Measurements from ENCODE around the gene SRPX2. TPM values are rescaled to one million over a fixed set of nuclear protein-coding genes. Genes with fewer than 3 reads are reported as not detected.

SRPX2 gene
- polyA plus RNA-seq, 1 of the 3 experiments (the other 2 are of a cell fraction), result 14.5 TPM

DNA sequence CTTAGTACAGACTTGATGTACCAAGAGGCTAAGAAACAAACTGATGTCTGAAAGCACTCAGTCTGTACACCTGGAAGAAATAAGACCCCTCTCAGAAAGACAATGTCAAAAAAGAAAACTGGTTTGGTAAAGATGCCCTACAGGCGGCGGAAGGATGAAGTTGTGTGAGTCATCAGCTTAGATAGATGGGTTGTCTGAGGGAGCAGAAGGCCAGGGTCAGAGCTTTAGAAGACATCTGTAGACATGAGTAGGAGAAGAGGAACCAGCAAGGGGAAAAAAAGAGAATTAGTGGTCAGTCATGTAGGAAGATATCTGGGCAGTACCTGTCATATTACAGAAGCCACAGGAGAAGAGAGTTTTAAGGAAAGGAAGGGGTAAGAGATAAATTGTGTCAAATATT lies 8.3 kb downstream of the SRPX2 start:
- CTCF ChIA-PET, result interaction anchor here (1.0 to 2.8 kb wide), 4 partner anchors 16 to 116 kb away, joined by 3 to 18 read pairs (median 9); partner anchors contain the start of gene TSPAN6
- H3K27me3 ChIP-seq (ENCODE audit: insufficient read depth), result no peaks in the 10 kb centered on the region
- POLR2A ChIA-PET, result no interaction called here
- no peak overlapping the region for H3K27ac ChIP-seq (ENCODE audit: low read depth in 2 of 2, low read length in 1 of 2)
- H3K9me3 ChIP-seq, result no peaks in the 10 kb centered on the region
- no peak overlapping the region for H3K9ac ChIP-seq
- no peaks in the 10 kb centered on the region for H4K20me1 ChIP-seq (ENCODE audit: insufficient read depth)
- WGBS (ENCODE audit: low lambda C conversion rate), result 63% methylated on average over 2 of the region's 2 CpGs
- H3K4me2 ChIP-seq, result no peak overlapping the region
- H3K9me2 ChIP-seq, result no peaks in the 10 kb centered on the region
- no peak overlapping the region for H2AFZ ChIP-seq (ENCODE audit: low read depth)
- no peaks in the 10 kb centered on the region for H3K79me2 ChIP-seq (ENCODE audit: insufficient read depth)
- H3K4me1 ChIP-seq (ENCODE audit: control insufficient read depth in 1 of 2, insufficient read depth in 2 of 2, low read depth in 1 of 2, low read length in 1 of 2), result no peaks in the 10 kb centered on the region
- no peak for DNase-seq
- H3K36me3 ChIP-seq (replicated peaks in 1 of 2; ENCODE audit: control insufficient read depth in 1 of 2, insufficient read depth in 2 of 2, low read length in 1 of 2), result no peaks in the 10 kb centered on the region
- no peaks in the 10 kb centered on the region for H3F3A ChIP-seq (replicated peaks; ENCODE audit: insufficient read depth)
- H3K4me3 ChIP-seq (ENCODE audit: low read depth in 2 of 2, low read length in 1 of 2), result no peak overlapping the region
- no peak for TF ChIP-seq RCOR1 (IDR thresholded peaks at IDR 0.05; ENCODE audit: low read length)
- no peak for TF ChIP-seq JUND (IDR thresholded peaks at IDR 0.05)
- TF ChIP-seq FOXM1 (IDR thresholded peaks at IDR 0.05; ENCODE audit: low read depth), result no peak
- TF ChIP-seq, protein P1, sequence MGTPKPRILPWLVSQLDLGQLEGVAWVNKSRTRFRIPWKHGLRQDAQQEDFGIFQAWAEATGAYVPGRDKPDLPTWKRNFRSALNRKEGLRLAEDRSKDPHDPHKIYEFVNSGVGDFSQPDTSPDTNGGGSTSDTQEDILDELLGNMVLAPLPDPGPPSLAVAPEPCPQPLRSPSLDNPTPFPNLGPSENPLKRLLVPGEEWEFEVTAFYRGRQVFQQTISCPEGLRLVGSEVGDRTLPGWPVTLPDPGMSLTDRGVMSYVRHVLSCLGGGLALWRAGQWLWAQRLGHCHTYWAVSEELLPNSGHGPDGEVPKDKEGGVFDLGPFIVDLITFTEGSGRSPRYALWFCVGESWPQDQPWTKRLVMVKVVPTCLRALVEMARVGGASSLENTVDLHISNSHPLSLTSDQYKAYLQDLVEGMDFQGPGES (IDR thresholded peaks at IDR 0.05; ENCODE audit: low read depth, low read length), result no peak
- TF ChIP-seq EP300 (IDR thresholded peaks at IDR 0.05; ENCODE audit: borderline replicate concordance in 1 of 2, low read depth in 1 of 2, low read length in 1 of 2), result no peak
- no peak for TF ChIP-seq GATA2 (CRISPR knock-in tag; IDR thresholded peaks at IDR 0.05)
- TF ChIP-seq, protein P2, sequence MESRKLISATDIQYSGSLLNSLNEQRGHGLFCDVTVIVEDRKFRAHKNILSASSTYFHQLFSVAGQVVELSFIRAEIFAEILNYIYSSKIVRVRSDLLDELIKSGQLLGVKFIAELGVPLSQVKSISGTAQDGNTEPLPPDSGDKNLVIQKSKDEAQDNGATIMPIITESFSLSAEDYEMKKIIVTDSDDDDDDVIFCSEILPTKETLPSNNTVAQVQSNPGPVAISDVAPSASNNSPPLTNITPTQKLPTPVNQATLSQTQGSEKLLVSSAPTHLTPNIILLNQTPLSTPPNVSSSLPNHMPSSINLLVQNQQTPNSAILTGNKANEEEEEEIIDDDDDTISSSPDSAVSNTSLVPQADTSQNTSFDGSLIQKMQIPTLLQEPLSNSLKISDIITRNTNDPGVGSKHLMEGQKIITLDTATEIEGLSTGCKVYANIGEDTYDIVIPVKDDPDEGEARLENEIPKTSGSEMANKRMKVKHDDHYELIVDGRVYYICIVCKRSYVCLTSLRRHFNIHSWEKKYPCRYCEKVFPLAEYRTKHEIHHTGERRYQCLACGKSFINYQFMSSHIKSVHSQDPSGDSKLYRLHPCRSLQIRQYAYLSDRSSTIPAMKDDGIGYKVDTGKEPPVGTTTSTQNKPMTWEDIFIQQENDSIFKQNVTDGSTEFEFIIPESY (IDR thresholded peaks at IDR 0.05; ENCODE audit: borderline replicate concordance, low read depth), result no peak

DNA sequence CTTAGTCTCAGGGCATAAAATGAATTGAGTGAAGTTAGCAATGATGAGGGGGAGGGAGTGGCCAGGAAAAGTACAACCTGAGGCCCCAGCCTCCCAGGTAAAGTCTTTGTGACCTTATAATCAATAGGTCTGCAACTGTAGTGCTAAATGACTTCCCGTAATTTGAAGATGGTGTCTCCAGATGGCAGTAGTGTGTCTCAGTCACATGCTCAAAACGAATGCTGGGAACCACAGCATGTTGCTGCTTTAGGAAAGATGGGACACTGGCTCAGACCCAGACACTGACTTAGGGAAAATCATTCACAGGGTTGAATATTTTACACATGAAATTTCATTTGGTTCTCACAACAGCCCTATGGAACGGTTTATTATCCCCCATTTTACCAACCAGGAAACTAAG lies 10.3 kb downstream of the SRPX2 start:
- Histone ChIP-seq H3K4me2 (no peak overlapping the region), H3F3A (replicated peaks; ENCODE audit: insufficient read depth) (no peaks in the 10 kb centered on the region), H3K4me1 (ENCODE audit: control insufficient read depth in 1 of 2, insufficient read depth in 2 of 2, low read depth in 1 of 2, low read length in 1 of 2) (no peaks in the 10 kb centered on the region), H3K79me2 (ENCODE audit: insufficient read depth) (no peaks in the 10 kb centered on the region), H3K27ac (ENCODE audit: low read depth in 2 of 2, low read length in 1 of 2) (no peak overlapping the region), H3K9me3 (no peaks in the 10 kb centered on the region), H3K36me3 (replicated peaks in 1 of 2; ENCODE audit: control insufficient read depth in 1 of 2, insufficient read depth in 2 of 2, low read length in 1 of 2) (no peaks in the 10 kb centered on the region), H3K4me3 (ENCODE audit: low read depth in 2 of 2, low read length in 1 of 2) (no peak overlapping the region), H3K9me2 (no peaks in the 10 kb centered on the region), H4K20me1 (ENCODE audit: insufficient read depth) (no peaks in the 10 kb centered on the region), H3K9ac (no peak overlapping the region), H3K27me3 (ENCODE audit: insufficient read depth) (no peaks in the 10 kb centered on the region), H2AFZ (ENCODE audit: low read depth) (no peak overlapping the region)
- POLR2A ChIA-PET, result interaction anchor here (0.9 kb wide), 1 partner anchor 18 kb away, joined by 3 read pairs; the partner anchor contains the start of gene TSPAN6
- 19% methylated on average over 3 of the region's 3 CpGs for WGBS (ENCODE audit: low lambda C conversion rate)
- peak; percentile 21 for DNase-seq
- TF ChIP-seq, protein P3, sequence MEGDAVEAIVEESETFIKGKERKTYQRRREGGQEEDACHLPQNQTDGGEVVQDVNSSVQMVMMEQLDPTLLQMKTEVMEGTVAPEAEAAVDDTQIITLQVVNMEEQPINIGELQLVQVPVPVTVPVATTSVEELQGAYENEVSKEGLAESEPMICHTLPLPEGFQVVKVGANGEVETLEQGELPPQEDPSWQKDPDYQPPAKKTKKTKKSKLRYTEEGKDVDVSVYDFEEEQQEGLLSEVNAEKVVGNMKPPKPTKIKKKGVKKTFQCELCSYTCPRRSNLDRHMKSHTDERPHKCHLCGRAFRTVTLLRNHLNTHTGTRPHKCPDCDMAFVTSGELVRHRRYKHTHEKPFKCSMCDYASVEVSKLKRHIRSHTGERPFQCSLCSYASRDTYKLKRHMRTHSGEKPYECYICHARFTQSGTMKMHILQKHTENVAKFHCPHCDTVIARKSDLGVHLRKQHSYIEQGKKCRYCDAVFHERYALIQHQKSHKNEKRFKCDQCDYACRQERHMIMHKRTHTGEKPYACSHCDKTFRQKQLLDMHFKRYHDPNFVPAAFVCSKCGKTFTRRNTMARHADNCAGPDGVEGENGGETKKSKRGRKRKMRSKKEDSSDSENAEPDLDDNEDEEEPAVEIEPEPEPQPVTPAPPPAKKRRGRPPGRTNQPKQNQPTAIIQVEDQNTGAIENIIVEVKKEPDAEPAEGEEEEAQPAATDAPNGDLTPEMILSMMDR (IDR thresholded peaks at IDR 0.05), result peak; percentile 42
- TF ChIP-seq, protein P4, sequence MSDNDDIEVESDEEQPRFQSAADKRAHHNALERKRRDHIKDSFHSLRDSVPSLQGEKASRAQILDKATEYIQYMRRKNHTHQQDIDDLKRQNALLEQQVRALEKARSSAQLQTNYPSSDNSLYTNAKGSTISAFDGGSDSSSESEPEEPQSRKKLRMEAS (IDR thresholded peaks at IDR 0.05; ENCODE audit: low read depth), result peak; percentile 26; the same call in 1 of the 2 replicates
- TF ChIP-seq EZH2phosphoT487 (IDR thresholded peaks at IDR 0.05; ENCODE audit: borderline replicate concordance, low read depth), result no peak
- TF ChIP-seq, protein P2 (IDR thresholded peaks at IDR 0.05; ENCODE audit: borderline replicate concordance, low read depth), result no peak
- TF ChIP-seq, protein P5, sequence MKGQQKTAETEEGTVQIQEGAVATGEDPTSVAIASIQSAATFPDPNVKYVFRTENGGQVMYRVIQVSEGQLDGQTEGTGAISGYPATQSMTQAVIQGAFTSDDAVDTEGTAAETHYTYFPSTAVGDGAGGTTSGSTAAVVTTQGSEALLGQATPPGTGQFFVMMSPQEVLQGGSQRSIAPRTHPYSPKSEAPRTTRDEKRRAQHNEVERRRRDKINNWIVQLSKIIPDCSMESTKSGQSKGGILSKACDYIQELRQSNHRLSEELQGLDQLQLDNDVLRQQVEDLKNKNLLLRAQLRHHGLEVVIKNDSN (IDR thresholded peaks at IDR 0.05; ENCODE audit: borderline replicate concordance, low read depth), result peak; percentile 72; the same call in 1 of the 2 replicates
- CTCF ChIA-PET, result interaction anchor here (0.6 to 2.8 kb wide), 8 partner anchors 9 to 579 kb away, joined by 3 to 18 read pairs (median 8); partner anchors contain the start of genes SRPX2 and TSPAN6
